Measurements from ENCODE around the gene ST7. TPM values are rescaled to one million over a fixed set of nuclear protein-coding genes. Genes with fewer than 3 reads are reported as not detected.

ST7 gene
- total and polyA plus RNA-seq, 2 experiments from 2014 or later: 9.9 to 18.3 TPM

DNA sequence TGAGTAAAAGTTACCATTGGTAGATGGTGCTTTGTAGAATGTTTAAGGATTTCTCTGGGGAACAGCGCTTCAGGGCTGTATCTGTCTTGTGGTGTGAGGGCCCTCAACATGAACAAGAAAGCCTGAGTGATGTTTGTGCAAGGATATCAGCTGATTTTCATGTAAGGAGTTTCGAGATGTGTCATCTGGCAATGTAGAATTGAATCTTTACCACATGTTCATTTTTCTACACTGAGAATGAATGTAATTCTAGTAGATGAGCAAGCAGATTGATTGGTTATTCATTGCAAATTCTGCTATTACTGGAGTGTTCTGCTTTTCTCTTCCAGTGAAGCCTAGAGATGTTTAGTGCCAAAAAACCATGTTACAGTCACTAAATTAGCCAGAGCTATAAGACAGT lies 87.7 kb downstream of the ST7 start (continued):
- TF ChIP-seq ZNF331 (CRISPR knock-in tag; IDR thresholded peaks at IDR 0.05; ENCODE audit: low read depth) (no peak), ZNF114 (CRISPR knock-in tag; IDR thresholded peaks at IDR 0.05) (no peak)
- TF ChIP-seq, protein P1, sequence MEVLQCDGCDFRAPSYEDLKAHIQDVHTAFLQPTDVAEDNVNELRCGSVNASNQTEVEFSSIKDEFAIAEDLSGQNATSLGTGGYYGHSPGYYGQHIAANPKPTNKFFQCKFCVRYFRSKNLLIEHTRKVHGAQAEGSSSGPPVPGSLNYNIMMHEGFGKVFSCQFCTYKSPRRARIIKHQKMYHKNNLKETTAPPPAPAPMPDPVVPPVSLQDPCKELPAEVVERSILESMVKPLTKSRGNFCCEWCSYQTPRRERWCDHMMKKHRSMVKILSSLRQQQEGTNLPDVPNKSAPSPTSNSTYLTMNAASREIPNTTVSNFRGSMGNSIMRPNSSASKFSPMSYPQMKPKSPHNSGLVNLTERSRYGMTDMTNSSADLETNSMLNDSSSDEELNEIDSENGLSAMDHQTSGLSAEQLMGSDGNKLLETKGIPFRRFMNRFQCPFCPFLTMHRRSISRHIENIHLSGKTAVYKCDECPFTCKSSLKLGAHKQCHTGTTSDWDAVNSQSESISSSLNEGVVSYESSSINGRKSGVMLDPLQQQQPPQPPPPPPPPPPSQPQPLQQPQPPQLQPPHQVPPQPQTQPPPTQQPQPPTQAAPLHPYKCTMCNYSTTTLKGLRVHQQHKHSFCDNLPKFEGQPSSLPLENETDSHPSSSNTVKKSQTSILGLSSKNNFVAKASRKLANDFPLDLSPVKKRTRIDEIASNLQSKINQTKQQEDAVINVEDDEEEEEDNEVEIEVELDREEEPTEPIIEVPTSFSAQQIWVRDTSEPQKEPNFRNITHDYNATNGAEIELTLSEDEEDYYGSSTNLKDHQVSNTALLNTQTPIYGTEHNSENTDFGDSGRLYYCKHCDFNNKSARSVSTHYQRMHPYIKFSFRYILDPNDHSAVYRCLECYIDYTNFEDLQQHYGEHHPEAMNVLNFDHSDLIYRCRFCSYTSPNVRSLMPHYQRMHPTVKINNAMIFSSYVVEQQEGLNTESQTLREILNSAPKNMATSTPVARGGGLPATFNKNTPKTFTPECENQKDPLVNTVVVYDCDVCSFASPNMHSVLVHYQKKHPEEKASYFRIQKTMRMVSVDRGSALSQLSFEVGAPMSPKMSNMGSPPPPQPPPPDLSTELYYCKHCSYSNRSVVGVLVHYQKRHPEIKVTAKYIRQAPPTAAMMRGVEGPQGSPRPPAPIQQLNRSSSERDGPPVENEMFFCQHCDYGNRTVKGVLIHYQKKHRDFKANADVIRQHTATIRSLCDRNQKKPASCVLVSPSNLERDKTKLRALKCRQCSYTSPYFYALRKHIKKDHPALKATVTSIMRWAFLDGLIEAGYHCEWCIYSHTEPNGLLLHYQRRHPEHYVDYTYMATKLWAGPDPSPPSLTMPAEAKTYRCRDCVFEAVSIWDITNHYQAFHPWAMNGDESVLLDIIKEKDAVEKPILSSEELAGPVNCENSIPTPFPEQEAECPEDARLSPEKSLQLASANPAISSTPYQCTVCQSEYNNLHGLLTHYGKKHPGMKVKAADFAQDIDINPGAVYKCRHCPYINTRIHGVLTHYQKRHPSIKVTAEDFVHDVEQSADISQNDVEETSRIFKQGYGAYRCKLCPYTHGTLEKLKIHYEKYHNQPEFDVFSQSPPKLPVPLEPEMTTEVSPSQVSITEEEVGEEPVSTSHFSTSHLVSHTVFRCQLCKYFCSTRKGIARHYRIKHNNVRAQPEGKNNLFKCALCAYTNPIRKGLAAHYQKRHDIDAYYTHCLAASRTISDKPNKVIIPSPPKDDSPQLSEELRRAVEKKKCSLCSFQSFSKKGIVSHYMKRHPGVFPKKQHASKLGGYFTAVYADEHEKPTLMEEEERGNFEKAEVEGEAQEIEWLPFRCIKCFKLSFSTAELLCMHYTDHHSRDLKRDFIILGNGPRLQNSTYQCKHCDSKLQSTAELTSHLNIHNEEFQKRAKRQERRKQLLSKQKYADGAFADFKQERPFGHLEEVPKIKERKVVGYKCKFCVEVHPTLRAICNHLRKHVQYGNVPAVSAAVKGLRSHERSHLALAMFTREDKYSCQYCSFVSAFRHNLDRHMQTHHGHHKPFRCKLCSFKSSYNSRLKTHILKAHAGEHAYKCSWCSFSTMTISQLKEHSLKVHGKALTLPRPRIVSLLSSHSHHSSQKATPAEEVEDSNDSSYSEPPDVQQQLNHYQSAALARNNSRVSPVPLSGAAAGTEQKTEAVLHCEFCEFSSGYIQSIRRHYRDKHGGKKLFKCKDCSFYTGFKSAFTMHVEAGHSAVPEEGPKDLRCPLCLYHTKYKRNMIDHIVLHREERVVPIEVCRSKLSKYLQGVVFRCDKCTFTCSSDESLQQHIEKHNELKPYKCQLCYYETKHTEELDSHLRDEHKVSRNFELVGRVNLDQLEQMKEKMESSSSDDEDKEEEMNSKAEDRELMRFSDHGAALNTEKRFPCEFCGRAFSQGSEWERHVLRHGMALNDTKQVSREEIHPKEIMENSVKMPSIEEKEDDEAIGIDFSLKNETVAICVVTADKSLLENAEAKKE (CRISPR knock-in tag; IDR thresholded peaks at IDR 0.05): no peak

DNA sequence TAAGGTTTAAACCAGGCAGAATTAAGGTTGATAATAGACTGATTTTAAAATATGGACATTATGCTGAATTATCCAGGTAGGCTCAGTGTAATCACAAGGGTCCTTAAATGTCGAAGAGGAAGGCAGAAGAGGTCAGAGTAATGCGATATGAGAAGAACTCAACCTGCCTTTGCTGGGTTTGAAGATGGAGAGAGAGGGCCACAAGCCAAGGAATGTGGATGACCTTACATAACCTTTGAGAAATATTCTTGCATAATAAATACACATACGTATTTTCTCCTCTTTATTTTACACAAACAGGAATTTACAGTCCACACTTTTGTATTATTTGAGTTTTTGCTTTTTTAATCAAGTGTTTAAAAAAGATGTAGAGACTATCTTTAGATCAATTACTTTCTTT lies 88.5 kb downstream of the ST7 start:
- Histone ChIP-seq H3K36me3 (ENCODE audit: insufficient read depth) (0 out of 2 replicates have a peak, but pooled peaks cover 4% of the 10 kb centered on the region), H3F3A (replicated peaks; ENCODE audit: low read depth) (no peaks in the 10 kb centered on the region), H3K79me2 (replicated peaks; ENCODE audit: insufficient read depth) (no peaks in the 10 kb centered on the region), H3K4me1 (ENCODE audit: insufficient read depth) (peaks cover 2% of the 10 kb centered on the region; the same call in 1 of the 2 replicates), H2AFZ (no peak overlapping the region), H4K20me1 (replicated peaks; ENCODE audit: insufficient read depth) (0 out of 2 replicates have a peak, but pooled peaks cover 4% of the 10 kb centered on the region), H3K4me3 (no peak overlapping the region), H3K27ac (ENCODE audit: low read depth) (no peak overlapping the region), H3K9me2 (ENCODE audit: insufficient read depth) (no peaks in the 10 kb centered on the region), H3K4me2 (no peak overlapping the region), H3K27me3 (ENCODE audit: insufficient read depth) (no peaks in the 10 kb centered on the region)
- DNase-seq (ENCODE audit: low spot score): no peak
- peaks cover 4% of the 10 kb centered on the region for H3K27me3 Mint-ChIP-seq (ENCODE audit: insufficient read depth, low read depth, poor library complexity)
- H3K36me3 Mint-ChIP-seq (ENCODE audit: low read depth): no peaks in the 10 kb centered on the region
- no peak overlapping the region for H3K4me3 Mint-ChIP-seq
- no peaks in the 10 kb centered on the region for H3K9me3 Mint-ChIP-seq
- peaks cover 4% of the 10 kb centered on the region; the same call in 2 of the 3 replicates for H3K4me1 Mint-ChIP-seq
- ATAC-seq: no peak
- TF ChIP-seq NANOG (IDR thresholded peaks at IDR 0.05; ENCODE audit: borderline replicate concordance) (no peak), JUNB (IDR thresholded peaks at IDR 0.05; ENCODE audit: unreplicated experiment) (no peak)
- TF ChIP-seq, protein P1 (CRISPR knock-in tag; IDR thresholded peaks at IDR 0.05): no peak
- H3K27ac Mint-ChIP-seq: no peak overlapping the region
